ENCODE results near the gene SLC15A2. TPM values are rescaled to one million over a fixed set of nuclear protein-coding genes. Genes with fewer than 3 reads are reported as not detected.

SLC15A2 gene
- total RNA-seq, 1 experiment from 2014 or later, result 2.4 TPM

DNA sequence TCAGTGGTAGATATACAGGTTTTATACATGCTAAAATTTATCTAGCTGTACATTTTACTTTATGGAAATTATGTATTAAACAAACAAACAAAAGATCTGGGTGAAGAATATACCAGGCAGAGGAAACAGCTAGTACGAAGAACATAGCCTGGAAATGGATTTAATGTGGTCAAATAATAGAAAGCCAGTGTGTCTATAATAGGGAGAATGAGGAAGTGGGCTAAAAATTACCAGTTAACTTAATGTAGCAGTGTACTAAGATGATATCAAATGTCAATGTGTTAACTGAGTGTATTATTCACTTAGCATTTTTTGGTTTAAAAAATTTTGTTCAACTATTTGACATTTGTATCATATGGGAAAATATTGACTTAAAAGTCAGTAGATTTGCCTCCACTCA, 22.8 kb upstream of the SLC15A2 start:
- H3K4me3 Mint-ChIP-seq, result no peak overlapping the region
- no peak overlapping the region for H3K23ac ChIP-seq (ENCODE audit: insufficient read length, low read depth, low read length)
- H4K91ac ChIP-seq (ENCODE audit: insufficient read length, low read depth, low read length), result no peak overlapping the region
- no peak overlapping the region for H3T11ph ChIP-seq (ENCODE audit: low read length)
- H3K27ac ChIP-seq (ENCODE audit: insufficient read length, low read depth, low read length), result no peak overlapping the region
- no peak overlapping the region for H3K4ac ChIP-seq (ENCODE audit: low read depth, low read length)
- no peaks in the 10 kb centered on the region for H4K20me1 ChIP-seq (ENCODE audit: control insufficient read depth, insufficient read depth, insufficient read length)
- no peak overlapping the region for H3K18ac ChIP-seq (ENCODE audit: insufficient read length, low read depth, low read length)
- TF ChIP-seq, protein P1, sequence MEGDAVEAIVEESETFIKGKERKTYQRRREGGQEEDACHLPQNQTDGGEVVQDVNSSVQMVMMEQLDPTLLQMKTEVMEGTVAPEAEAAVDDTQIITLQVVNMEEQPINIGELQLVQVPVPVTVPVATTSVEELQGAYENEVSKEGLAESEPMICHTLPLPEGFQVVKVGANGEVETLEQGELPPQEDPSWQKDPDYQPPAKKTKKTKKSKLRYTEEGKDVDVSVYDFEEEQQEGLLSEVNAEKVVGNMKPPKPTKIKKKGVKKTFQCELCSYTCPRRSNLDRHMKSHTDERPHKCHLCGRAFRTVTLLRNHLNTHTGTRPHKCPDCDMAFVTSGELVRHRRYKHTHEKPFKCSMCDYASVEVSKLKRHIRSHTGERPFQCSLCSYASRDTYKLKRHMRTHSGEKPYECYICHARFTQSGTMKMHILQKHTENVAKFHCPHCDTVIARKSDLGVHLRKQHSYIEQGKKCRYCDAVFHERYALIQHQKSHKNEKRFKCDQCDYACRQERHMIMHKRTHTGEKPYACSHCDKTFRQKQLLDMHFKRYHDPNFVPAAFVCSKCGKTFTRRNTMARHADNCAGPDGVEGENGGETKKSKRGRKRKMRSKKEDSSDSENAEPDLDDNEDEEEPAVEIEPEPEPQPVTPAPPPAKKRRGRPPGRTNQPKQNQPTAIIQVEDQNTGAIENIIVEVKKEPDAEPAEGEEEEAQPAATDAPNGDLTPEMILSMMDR (conservative IDR thresholded peaks at IDR 0.05), result no peak
- H3K9me3 Mint-ChIP-seq, result no peaks in the 10 kb centered on the region
- H3K27me3 Mint-ChIP-seq (ENCODE audit: low read depth), result no peaks in the 10 kb centered on the region
- no peak overlapping the region for H3K14ac ChIP-seq (ENCODE audit: insufficient read depth, low read length)
- no peak overlapping the region for H2AFZ ChIP-seq (ENCODE audit: low read length)
- no peaks in the 10 kb centered on the region for H3K9me3 ChIP-seq (ENCODE audit: control insufficient read depth, low read depth, low read length)
- H3K27me3 ChIP-seq (ENCODE audit: insufficient read depth, low read length), result no peaks in the 10 kb centered on the region
- no peaks in the 10 kb centered on the region for H3K79me2 ChIP-seq (ENCODE audit: insufficient read depth, low read length)
- H3K9ac ChIP-seq (ENCODE audit: extremely low read depth, insufficient read length, low read length), result no peak overlapping the region
- no peak overlapping the region for H2AK5ac ChIP-seq (ENCODE audit: insufficient read length, low read length)
- H3K56ac ChIP-seq (ENCODE audit: insufficient read length, low read depth, low read length), result no peak overlapping the region
- no peak overlapping the region for H2BK120ac ChIP-seq (ENCODE audit: low read depth, low read length, poor library complexity, severe bottlenecking)
- no CpG with 5 or more reads among the region's 1 CpG for WGBS (ENCODE audit: extremely low coverage, insufficient read length, low lambda C conversion rate)
- no peaks in the 10 kb centered on the region for H3K79me1 ChIP-seq (ENCODE audit: insufficient read depth, low read depth, low read length, poor library complexity, severe bottlenecking)
- no peaks in the 10 kb centered on the region; a peak in 1 of 7 replicates for H3K36me3 Mint-ChIP-seq (ENCODE audit: insufficient read depth in 1 of 3, low read depth in 3 of 3)
- no peak overlapping the region for H2BK20ac ChIP-seq (ENCODE audit: low read depth, low read length, poor library complexity, severe bottlenecking)
- H3K4me1 ChIP-seq (ENCODE audit: insufficient read depth, low read length), result no peaks in the 10 kb centered on the region
- no peaks in the 10 kb centered on the region for H3K23me2 ChIP-seq (ENCODE audit: insufficient read length, low read depth, low read length, poor library complexity, severe bottlenecking)
- no peak overlapping the region for H2BK5ac ChIP-seq (ENCODE audit: insufficient read length, low read length)
- no peaks in the 10 kb centered on the region for H3K4me1 Mint-ChIP-seq
- DNase-seq, result no peak
- no peak overlapping the region for H3K4me2 ChIP-seq (ENCODE audit: insufficient read depth, insufficient read length, low read length)
- no peak overlapping the region for H4K8ac ChIP-seq (replicated peaks; ENCODE audit: insufficient read length, low read depth, low read length)
- H2BK12ac ChIP-seq (ENCODE audit: insufficient read length, low read depth, low read length), result no peak overlapping the region
- no peak overlapping the region for H3K27ac Mint-ChIP-seq
- no peak overlapping the region for H2BK15ac ChIP-seq (ENCODE audit: low read depth, low read length)
- H4K5ac ChIP-seq (ENCODE audit: insufficient read length, low read depth, low read length), result no peak overlapping the region

Data from H9 (cell line).